ENCODE data around the gene SIN3B.

SIN3B gene

GRCh38 chr19:16885166-16885565 lies 56.0 kb downstream of the SIN3B start:
- in situ Hi-C loops (cut with HindIII; ENCODE audit: low sequenced_read_pairs): no loop called here

- in situ Hi-C loops (cut with HindIII; ENCODE audit: low sequenced_read_pairs): no loop called here
These were observed 57.2 kb downstream of the SIN3B start for GRCh38 chr19:16886305-16886880.

- in situ Hi-C loops (cut with HindIII; ENCODE audit: low sequenced_read_pairs): no loop called here
These were observed 58.4 kb downstream of the SIN3B start for GRCh38 chr19:16887353-16888265.

- in situ Hi-C loops (cut with HindIII; ENCODE audit: low sequenced_read_pairs): no loop called here
These were observed 59.6 kb downstream of the SIN3B start, which contains the start of gene F2RL3 for GRCh38 chr19:16888629-16889365. Gene F2RL3 (plus strand): TSS chr19:16888999. CDS start chr19:16889190, 191 bp downstream.

GRCh38 chr19:16889366-16889882 lies 60.2 kb downstream of the SIN3B start:
- in situ Hi-C loops (cut with HindIII; ENCODE audit: low sequenced_read_pairs): no loop called here

- in situ Hi-C loops (cut with HindIII; ENCODE audit: low sequenced_read_pairs): no loop called here
These were observed 60.8 kb downstream of the SIN3B start for GRCh38 chr19:16889883-16890460.

- in situ Hi-C loops (cut with HindIII; ENCODE audit: low sequenced_read_pairs): no loop called here
These were observed 61.4 kb downstream of the SIN3B start for GRCh38 chr19:16890461-16891184.

- in situ Hi-C loops (cut with HindIII; ENCODE audit: low sequenced_read_pairs): no loop called here
These were observed 62.6 kb downstream of the SIN3B start for GRCh38 chr19:16891696-16892382.

GRCh38 chr19:16892436-16892835 lies 63.2 kb downstream of the SIN3B start:
- in situ Hi-C loops (cut with HindIII; ENCODE audit: low sequenced_read_pairs): no loop called here

- in situ Hi-C loops (cut with HindIII; ENCODE audit: low sequenced_read_pairs): no loop called here
These were observed 63.9 kb downstream of the SIN3B start for GRCh38 chr19:16892868-16893685.

GRCh38 chr19:16893686-16893989 lies 64.4 kb downstream of the SIN3B start:
- in situ Hi-C loops (cut with HindIII; ENCODE audit: low sequenced_read_pairs): no loop called here

- in situ Hi-C loops (cut with HindIII; ENCODE audit: low sequenced_read_pairs): no loop called here
These were observed 64.9 kb downstream of the SIN3B start for GRCh38 chr19:16894080-16894479.

- in situ Hi-C loops (cut with HindIII; ENCODE audit: low sequenced_read_pairs): no loop called here
These were observed 66.4 kb downstream of the SIN3B start for GRCh38 chr19:16895467-16896145.

- in situ Hi-C loops (cut with HindIII; ENCODE audit: low sequenced_read_pairs): no loop called here
These were observed 67.2 kb downstream of the SIN3B start for GRCh38 chr19:16896146-16897028.

GRCh38 chr19:16897029-16897855 lies 68.0 kb downstream of the SIN3B start:
- in situ Hi-C loops (cut with HindIII; ENCODE audit: low sequenced_read_pairs): no loop called here

- in situ Hi-C loops (cut with HindIII; ENCODE audit: low sequenced_read_pairs): no loop called here
These were observed 68.6 kb downstream of the SIN3B start for GRCh38 chr19:16897856-16898161.

Measured in endothelial cell of hepatic sinusoid (primary cell).